SKM-1 (cell line): ENCODE data around the gene SYNPO2.
"Not testable (repeated sequence)": the region's sequence is repeated elsewhere in the genome, so short reads cannot be mapped to it uniquely, and the experiment has no call there.

ENCODE experiments used
- DNase-seq: peaks from one replicate; lab custom pipeline; 2025; ENCODE audit not compliant: unreplicated experiment; lab: John Stamatoyannopoulos, UW

Gene SYNPO2

DNA sequence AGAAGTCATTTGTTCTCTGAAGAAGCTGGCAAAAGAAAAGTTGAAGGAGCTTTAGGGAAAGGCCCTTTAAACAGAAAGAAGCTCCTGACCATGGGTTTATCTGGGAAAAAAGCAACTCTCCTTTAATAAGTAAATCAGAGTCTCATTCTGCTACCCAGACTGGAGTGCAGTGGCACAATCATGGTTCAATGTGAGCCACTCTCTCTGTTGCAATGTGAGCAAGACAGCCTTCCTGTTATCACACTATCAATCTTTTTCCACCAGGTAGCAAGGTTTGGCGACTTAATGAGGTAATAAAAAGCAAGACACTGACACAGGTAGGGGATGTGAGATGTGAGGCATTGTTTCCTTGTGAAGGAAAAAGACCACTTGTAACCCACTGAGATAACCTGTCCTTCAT, 111.3 kb downstream of the SYNPO2 start:
- no peak for DNase-seq

- no peak for DNase-seq
Measured at GRCh38 chr4:119000400-119000799, 111.7 kb downstream of the SYNPO2 start.

DNA sequence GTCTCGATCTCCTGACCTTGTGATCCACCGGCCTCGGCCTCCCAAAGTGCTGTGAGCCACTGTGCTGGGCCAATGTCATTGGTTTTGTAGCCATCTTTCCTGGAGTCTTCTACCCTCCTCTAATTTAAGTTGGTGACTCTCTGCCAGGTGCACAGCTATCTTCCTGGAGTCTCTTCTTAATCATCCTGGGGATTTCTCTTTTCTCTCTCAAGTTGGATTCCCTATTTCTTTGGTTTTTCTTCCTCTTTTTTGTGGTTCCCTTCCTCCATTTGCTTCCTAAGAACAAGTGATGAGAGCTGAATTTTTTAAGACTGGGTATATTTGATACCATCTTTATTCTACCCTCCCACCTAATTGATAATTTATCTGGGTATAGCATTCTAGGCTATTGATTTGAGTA, 113.8 kb downstream of the SYNPO2 start:
- DNase-seq = no peak

- peak; percentile 30 for DNase-seq
Measured at GRCh38 chr4:119003001-119003400, 114.3 kb downstream of the SYNPO2 start.

GRCh38 chr4:119005928-119006460, 117.3 kb downstream of the SYNPO2 start:
- no peak for DNase-seq

DNA sequence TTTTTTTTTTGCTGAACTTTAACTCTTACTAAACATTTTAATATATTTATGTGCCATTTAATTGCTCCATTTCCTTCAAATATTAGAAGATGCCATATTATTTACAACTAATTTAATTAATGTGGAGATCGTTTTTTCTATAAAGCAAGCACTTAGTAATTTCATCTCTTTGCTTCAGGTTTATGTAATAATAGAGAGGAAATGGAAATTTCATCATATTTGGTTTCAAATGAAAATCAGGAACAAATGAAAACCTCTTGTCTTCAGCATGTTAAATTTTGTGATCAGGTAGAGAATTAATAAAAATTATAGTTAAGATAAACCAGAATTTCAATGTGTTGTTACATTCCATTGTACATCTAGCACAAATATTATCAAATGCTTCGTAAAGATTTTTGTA, 120.1 kb downstream of the SYNPO2 start:
- DNase-seq = no peak

DNA sequence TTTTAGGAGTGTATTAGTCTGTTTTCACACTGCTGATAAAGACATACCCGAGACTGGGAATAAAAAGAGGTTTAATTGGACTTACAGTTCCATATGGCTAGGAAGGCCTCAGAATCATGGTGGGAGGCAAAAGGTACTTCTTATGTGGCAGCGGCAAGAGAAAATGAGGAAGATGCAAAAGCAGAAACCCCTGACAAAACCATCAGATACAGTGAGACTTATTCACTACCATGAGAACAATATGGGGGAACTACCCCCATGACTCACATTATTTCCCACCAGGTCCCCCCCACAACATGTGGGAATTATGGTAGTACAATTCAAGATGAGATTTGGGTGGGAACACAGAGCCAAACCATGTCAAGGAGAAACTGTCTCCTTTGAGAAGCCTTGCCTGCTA, 121.6 kb downstream of the SYNPO2 start:
- not testable (repeated sequence) for DNase-seq

- DNase-seq = no peak
Measured at GRCh38 chr4:119010909-119011606, 122.4 kb downstream of the SYNPO2 start.

DNA sequence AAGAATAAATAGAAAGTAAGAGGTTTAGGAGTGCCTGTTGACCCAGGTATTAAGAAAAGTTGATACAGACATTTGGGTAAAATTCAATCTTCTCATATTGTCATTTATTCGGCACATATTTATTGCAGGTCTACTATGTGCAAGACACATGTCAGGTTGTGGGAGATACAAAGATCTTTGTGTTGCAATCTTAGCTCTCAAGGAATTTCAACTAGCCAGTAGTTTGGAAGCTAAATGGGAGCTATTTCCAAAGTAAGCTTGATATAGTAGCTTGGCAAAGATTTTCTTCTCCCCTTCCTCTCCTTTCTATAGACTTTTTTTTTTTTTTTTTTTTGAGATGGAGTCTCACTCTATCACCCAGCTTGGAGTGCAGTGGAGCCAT, 122.9 kb downstream of the SYNPO2 start:
- no peak for DNase-seq

DNA sequence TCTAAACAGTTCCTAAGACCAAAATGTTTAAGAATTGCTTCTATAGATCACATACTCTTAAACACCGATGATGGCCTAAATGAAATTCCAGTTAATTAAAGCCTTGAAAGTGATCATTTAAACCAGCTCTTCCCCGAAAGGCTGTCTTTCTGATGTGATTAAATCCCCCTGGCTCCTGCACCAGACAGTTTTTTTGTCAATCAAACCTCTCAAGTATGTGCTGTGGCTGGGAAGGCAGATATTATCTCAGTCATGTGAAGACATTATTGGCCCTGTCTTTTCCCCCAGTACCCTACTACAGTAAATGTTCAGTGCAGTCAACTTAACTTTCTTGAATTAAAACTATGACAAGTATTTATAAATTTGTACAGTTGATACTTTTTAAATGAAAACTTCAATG, 126.0 kb downstream of the SYNPO2 start:
- DNase-seq = no peak

GRCh38 chr4:119016636-119017035, 128.0 kb downstream of the SYNPO2 start:
- DNase-seq = no peak

DNA sequence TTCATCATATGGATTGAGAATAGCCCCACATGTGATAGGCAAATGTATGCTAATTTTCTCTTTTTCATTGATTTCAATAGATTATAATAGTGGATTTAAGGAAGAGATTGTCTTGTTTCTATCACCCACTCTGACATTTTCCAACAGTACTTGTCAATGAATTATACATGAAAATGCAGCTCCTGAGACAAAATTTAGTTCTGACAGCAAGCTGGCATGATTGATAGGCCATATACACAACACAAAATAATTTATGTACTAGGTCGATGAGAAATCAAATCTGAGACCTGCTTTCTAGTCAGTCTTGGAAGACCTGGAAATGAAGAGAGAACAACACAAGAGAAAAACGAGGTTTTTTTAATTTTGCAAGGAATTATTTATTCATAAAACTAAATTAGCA, 129.0 kb downstream of the SYNPO2 start:
- DNase-seq = no peak

DNA sequence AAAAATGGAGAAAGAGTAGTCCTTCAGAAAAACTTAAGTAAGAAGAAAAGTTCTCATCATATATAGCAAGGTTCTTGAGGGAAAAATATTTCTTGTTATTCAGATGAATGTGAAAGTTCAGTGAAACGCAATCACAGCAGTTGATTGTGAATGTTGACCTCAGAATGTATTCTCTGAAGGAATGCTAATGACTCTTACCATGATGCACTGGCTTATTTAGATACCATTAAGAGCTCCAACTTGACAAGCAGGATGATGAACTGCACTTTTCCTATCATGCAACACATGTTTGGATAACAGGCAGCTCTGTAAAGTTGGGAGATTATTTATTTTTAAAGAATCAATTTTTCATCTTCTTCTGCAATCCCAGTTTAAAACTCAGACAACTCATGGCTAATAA, 131.5 kb downstream of the SYNPO2 start:
- DNase-seq = no peak

GRCh38 chr4:119022520-119022919, 133.9 kb downstream of the SYNPO2 start:
- DNase-seq = not testable (repeated sequence)

- no peak for DNase-seq
Measured at GRCh38 chr4:119024102-119024501, 135.4 kb downstream of the SYNPO2 start.

- no peak for DNase-seq
Measured at GRCh38 chr4:119025420-119025819, 136.8 kb downstream of the SYNPO2 start.

GRCh38 chr4:119025916-119026661, 137.4 kb downstream of the SYNPO2 start:
- DNase-seq = peak; percentile 70

GRCh38 chr4:119026662-119027444, 138.2 kb downstream of the SYNPO2 start:
- DNase-seq = no peak

- DNase-seq = no peak
Measured at GRCh38 chr4:119027811-119028210, 139.2 kb downstream of the SYNPO2 start.

DNA sequence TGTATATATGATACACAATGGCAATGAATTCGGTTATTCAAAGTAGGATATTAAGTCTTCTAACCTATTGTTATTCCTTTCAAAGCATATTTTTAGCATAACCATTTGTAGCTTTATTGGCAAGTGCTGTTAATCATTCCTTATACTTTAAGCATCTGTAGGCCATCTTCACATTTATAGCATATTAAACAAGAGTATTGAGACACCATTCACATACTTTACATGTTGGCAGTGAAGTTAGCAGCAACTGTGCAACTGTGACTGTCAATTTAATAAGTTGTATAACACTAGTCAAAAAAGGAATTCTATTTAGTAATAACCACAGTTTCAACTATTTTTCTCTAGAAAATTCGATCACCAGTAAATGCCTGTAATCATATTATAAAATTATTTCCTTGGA, 139.6 kb downstream of the SYNPO2 start:
- DNase-seq = no peak

DNA sequence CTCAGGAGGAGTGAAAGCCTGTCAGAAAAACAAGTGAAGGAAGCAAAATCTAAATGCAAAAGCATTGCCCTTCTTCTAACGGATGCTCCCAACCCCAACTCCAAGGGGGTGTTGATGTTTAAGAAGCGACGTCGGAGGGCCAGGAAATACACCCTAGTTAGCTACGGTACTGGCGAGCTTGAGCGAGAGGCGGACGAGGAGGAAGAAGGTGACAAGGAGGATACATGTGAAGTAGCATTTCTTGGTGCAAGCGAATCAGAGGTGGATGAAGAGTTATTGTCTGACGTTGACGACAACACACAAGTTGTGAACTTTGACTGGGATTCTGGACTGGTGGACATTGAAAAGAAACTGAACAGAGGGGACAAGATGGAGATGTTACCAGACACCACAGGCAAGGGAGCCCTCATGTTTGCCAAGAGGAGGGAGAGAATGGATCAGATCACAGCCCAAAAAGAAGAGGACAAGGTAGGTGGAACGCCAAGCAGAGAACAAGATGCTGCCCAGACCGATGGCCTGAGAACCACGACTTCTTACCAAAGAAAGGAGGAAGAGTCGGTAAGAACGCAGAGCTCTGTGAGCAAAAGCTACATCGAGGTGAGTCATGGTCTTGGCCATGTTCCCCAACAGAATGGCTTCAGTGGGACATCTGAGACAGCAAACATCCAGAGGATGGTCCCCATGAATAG, 141.3 kb downstream of the SYNPO2 start:
- no peak for DNase-seq
